IPS-15b (cell line): ENCODE results near the gene PADI4.

Experiments used
- H3K27me3 ChIP-seq: one replicate; pipeline ENCODE4 v1.6.1; 2013; ENCODE audit warnings: low read length; ENCODE audit not compliant: control insufficient read depth, insufficient read depth
- H3K36me3 ChIP-seq: one replicate; pipeline ENCODE4 v1.6.1; 2013; ENCODE audit warnings: low read length; ENCODE audit not compliant: control insufficient read depth, insufficient read depth
- H3K4me1 ChIP-seq: one replicate; pipeline ENCODE4 v1.6.1; 2013; ENCODE audit warnings: mild to moderate bottlenecking, low read length; ENCODE audit not compliant: control insufficient read depth, insufficient read depth
- H3K4me3 ChIP-seq: one replicate; pipeline ENCODE4 v1.5.1; 2013; ENCODE audit warnings: low read depth, low read length
- H3K9ac ChIP-seq: one replicate; pipeline ENCODE4 v1.6.1; 2013; ENCODE audit warnings: low read depth, mild to moderate bottlenecking, low read length
- H3K9me3 ChIP-seq: one replicate; pipeline ENCODE4 v1.6.1; 2013; ENCODE audit warnings: mild to moderate bottlenecking, low read length; ENCODE audit not compliant: control insufficient read depth, insufficient read depth

The PADI4 gene

DNA sequence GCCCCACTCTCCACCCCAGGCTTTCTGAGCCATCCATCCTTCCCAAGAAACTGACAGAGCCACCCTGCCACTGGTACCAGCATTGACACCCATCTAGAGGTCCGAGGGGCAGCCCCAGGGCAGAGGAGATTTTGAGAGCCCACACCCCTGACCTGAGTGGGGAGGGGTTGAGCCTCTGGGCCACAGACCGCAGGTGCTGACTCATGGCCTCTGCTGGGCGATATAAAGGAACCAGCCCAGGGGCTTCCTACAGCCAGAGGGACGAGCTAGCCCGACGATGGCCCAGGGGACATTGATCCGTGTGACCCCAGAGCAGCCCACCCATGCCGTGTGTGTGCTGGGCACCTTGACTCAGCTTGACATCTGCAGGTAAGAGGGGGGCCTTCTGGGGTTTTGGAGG is at the start of gene PADI4:
PADI4 (plus strand) TSS at position 252 of the 400 bp plus-strand sequence; CDS start at position 278, 26 bp downstream.
- no peaks in the 10 kb centered on the region for H3K27me3 ChIP-seq
- no peak within 1 kb of the TSS for H3K4me3 ChIP-seq
- no peaks in the 10 kb centered on the region for H3K9me3 ChIP-seq
- H3K36me3 ChIP-seq, result no peaks in the 10 kb centered on the region
- peaks cover 8% of the 10 kb centered on the region for H3K4me1 ChIP-seq
- no peak within 1 kb of the TSS for H3K9ac ChIP-seq

DNA sequence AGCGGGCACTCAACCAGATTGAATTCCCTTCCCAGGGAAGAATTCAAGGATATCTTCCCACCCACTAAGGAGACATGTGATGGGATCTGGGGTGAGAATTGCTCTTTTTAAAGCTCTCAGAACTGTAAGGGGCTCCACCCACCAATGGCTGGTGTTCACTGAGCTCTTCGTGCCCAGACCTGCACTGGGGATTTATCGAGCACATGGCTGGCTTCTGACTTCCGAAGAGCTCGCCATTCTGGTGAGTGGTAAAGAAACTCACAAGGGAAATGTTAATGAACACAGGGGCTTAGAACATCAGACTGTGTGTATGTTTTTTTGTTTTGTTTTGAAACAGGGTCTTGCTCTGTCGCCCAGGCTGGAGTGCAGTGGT is 49.3 kb upstream of the PADI4 start:
- Histone ChIP-seq H3K4me1 (no peaks in the 10 kb centered on the region), H3K9ac (no peak overlapping the region), H3K9me3 (no peaks in the 10 kb centered on the region), H3K27me3 (no peaks in the 10 kb centered on the region), H3K36me3 (no peaks in the 10 kb centered on the region), H3K4me3 (no peak overlapping the region)

DNA sequence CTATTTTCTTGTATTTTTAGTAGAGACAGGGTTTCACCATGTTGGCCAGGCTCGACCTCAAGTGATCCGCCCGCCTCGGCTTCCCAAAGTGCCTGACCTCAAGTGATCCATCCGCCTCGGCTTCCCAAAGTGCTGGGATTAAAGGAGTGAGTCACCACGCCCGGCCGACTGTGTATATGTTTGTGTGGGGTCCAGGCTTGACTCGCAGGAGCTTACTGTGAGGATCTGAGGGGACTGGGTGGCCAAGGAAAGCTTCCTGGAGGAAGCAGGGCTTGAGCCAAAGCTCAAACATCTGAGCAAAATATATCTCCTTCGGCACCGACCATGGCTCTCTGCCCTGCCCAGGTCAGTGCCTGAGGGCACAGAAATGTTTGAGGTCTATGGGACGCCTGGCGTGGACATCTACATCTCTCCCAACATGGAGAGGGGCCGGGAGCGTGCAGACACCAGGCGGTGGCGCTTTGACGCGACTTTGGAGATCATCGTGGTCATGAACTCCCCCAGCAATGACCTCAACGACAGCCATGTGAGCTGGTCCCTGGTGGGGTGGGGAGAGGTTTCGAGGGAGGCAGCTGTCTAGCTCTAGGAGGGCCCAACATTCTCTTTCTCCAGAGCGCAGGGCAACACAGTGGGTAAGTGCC is 48.6 kb upstream of the PADI4 start:
- H3K27me3 ChIP-seq, result no peaks in the 10 kb centered on the region
- H3K4me3 ChIP-seq, result no peak overlapping the region
- no peaks in the 10 kb centered on the region for H3K4me1 ChIP-seq
- H3K36me3 ChIP-seq, result no peaks in the 10 kb centered on the region
- no peak overlapping the region for H3K9ac ChIP-seq
- H3K9me3 ChIP-seq, result no peaks in the 10 kb centered on the region

DNA sequence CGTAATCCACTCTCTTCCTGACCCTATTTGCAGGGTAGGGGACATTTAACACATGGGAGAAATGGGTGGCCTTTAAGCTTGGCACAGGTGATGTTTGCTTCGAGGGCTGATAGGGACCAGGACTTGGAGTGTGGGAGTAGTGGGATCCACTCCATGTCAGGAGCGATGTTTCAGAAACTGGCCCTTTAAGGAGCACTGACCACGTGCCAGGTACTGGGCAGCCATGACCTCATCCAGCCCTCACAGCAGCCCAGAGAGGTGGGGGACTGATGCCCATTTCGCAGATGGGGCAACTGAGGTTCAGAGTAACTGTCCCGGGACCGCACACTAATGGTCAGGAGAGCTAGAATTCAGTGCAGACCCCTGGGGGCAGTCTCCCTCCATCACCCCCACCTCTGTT is 47.7 kb upstream of the PADI4 start:
- Histone ChIP-seq H3K36me3 (no peaks in the 10 kb centered on the region), H3K9ac (no peak overlapping the region), H3K27me3 (no peaks in the 10 kb centered on the region), H3K4me1 (no peaks in the 10 kb centered on the region), H3K9me3 (no peaks in the 10 kb centered on the region), H3K4me3 (no peak overlapping the region)

- H3K9me3 ChIP-seq, result no peaks in the 10 kb centered on the region
- H3K4me1 ChIP-seq, result no peaks in the 10 kb centered on the region
- no peaks in the 10 kb centered on the region for H3K36me3 ChIP-seq
- no peaks in the 10 kb centered on the region for H3K27me3 ChIP-seq
- no peak overlapping the region for H3K9ac ChIP-seq
- H3K4me3 ChIP-seq, result no peak overlapping the region
These were observed 47.3 kb upstream of the PADI4 start for GRCh38 chr1:17260738-17261137.

- no peaks in the 10 kb centered on the region for H3K9me3 ChIP-seq
- H3K4me3 ChIP-seq, result no peak overlapping the region
- no peak overlapping the region for H3K9ac ChIP-seq
- no peaks in the 10 kb centered on the region for H3K4me1 ChIP-seq
- H3K27me3 ChIP-seq, result no peaks in the 10 kb centered on the region
- no peaks in the 10 kb centered on the region for H3K36me3 ChIP-seq
These were observed 44.1 kb upstream of the PADI4 start for GRCh38 chr1:17263936-17264335.

DNA sequence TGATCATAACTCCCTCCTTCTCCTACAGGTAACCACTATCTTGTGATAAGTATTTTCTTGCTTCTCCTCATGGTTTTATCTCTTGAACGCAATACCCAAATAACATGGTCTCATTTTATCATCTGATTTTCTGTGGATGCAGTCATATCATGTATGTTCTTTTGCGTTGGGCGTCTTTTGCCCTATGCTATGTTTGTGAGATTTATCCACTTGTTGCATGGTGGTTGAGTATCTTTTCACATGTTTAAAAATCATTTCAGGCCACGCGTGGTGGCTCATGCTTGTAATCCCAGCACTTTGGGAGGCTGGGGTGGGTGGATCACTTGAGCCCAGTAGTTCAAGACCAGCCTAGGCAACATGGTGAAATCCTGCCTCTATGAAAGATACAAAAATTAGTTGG is 43.5 kb upstream of the PADI4 start:
- H3K9me3 ChIP-seq, result no peaks in the 10 kb centered on the region
- H3K9ac ChIP-seq, result no peak overlapping the region
- H3K36me3 ChIP-seq, result no peaks in the 10 kb centered on the region
- no peaks in the 10 kb centered on the region for H3K27me3 ChIP-seq
- H3K4me3 ChIP-seq, result no peak overlapping the region
- no peaks in the 10 kb centered on the region for H3K4me1 ChIP-seq

GRCh38 chr1:17265162-17265561 is 42.8 kb upstream of the PADI4 start:
- Histone ChIP-seq H3K36me3 (no peaks in the 10 kb centered on the region), H3K9ac (no peak overlapping the region)

DNA sequence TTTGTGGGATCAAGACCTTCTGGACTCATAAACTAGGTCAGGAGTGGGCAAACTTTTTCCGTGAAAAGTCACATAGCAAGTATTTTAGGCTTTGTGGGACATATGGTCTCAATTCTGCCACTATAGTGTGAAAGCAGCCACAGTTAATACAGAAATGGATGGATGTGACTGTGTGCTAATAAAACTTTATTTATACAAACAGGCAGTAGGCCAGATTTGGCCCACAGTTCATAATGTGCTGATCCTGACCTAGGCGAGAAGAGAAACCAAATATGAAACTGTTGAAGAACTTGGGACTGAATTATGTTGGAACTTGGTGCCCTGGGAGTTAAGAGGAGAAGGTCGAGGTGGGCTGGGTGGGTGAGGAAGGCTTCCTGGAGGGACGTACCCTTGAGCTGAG is 42.0 kb upstream of the PADI4 start:
- Histone ChIP-seq H3K9me3 (no peaks in the 10 kb centered on the region), H3K36me3 (no peaks in the 10 kb centered on the region), H3K4me1 (no peaks in the 10 kb centered on the region), H3K9ac (no peak overlapping the region), H3K4me3 (no peak overlapping the region), H3K27me3 (no peaks in the 10 kb centered on the region)

More at GRCh38 chr1:17265162-17265561, 42.8 kb upstream of the PADI4 start:
- H3K4me3 ChIP-seq, result no peak overlapping the region
- no peaks in the 10 kb centered on the region for H3K4me1 ChIP-seq
- H3K9me3 ChIP-seq, result no peaks in the 10 kb centered on the region
- H3K27me3 ChIP-seq, result no peaks in the 10 kb centered on the region

DNA sequence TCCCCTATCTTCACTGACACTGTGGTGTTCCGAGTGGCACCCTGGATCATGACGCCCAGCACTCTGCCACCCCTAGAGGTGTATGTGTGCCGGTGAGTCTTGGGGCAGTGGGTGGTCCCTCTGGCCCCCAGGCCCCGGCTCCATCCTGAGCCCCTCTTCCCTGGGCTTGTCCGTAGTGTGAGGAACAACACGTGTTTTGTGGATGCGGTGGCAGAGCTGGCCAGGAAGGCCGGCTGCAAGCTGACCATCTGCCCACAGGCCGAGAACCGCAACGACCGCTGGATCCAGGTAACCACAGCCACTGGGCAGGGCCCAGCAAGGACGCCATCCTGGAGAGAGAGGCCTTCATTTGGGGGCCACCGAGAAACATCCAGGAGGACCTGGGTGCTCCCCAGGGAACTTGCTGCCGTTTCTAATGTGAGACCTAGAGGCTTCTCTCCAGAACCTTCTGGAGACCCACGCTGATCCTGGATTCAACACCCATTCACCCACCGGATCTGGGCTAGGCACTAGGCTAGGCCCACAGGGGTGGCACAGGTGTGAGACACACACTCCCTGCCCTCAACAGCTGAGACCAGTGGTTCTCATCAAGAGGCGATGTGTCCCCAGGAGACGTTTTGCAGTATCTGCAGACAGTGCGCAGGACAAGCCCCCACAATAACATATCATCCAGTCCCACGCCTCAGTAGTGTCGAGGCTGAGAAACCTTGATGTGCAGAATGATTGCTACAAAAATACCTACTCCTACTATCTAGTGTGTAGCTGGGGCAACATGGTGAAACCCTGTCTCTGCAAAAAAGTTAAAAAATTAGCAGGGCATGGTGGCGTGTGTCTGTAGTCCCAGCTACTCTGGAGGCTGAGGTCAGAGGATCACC is 36.9 kb upstream of the PADI4 start:
- H3K4me1 ChIP-seq, result no peaks in the 10 kb centered on the region
- no peaks in the 10 kb centered on the region for H3K36me3 ChIP-seq
- no peak overlapping the region for H3K4me3 ChIP-seq
- no peak overlapping the region for H3K9ac ChIP-seq
- no peaks in the 10 kb centered on the region for H3K9me3 ChIP-seq
- no peaks in the 10 kb centered on the region for H3K27me3 ChIP-seq

DNA sequence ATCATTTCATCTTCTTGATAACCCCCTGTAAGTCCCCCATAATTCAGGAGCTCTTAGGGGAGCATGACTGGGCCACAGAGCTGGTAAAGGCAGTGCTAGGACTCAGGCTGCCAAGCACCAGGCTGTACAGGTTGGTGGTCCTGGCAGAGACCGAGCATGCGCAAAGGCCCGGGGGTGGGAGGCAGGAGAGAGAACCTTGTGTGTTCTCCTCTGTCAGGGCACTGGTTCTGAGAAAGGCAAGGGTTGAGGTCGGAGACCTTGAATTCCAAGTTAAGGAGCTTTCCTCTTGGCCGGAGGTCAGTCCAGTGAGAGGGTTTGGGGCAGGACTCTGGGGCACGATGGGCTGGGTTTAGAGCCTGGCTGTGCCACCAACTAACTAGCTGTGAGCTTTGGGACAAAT is 35.9 kb upstream of the PADI4 start:
- no peaks in the 10 kb centered on the region for H3K36me3 ChIP-seq
- H3K27me3 ChIP-seq, result no peaks in the 10 kb centered on the region
- H3K9me3 ChIP-seq, result no peaks in the 10 kb centered on the region
- no peak overlapping the region for H3K4me3 ChIP-seq
- no peak overlapping the region for H3K9ac ChIP-seq
- no peaks in the 10 kb centered on the region for H3K4me1 ChIP-seq

- Histone ChIP-seq H3K27me3 (no peaks in the 10 kb centered on the region), H3K9ac (no peak overlapping the region), H3K4me3 (no peak overlapping the region)
These were observed 35.4 kb upstream of the PADI4 start for GRCh38 chr1:17272646-17273045.

More at GRCh38 chr1:17272646-17273045, 35.4 kb upstream of the PADI4 start:
- no peaks in the 10 kb centered on the region for H3K4me1 ChIP-seq
- H3K36me3 ChIP-seq, result no peaks in the 10 kb centered on the region
- no peaks in the 10 kb centered on the region for H3K9me3 ChIP-seq
